Trophoblast cell (in vitro differentiated cells and primary cell): ENCODE data around the gene FAM131C.
A peak's percentile ranks its signal among the peaks of the same experiment; 100 is the strongest.

Experiments
- DNase-seq, 2 donors: peaks; one replicate each; pipeline ENCODE4 v3.0.0-alpha.2; 2016
- H2AFZ ChIP-seq: 2 replicates; pipeline ENCODE4 v1.6.1; 2013; ENCODE audit warnings: low read length, moderate library complexity, mild to moderate bottlenecking; ENCODE audit not compliant: insufficient read depth, poor library complexity
- H2AK5ac ChIP-seq: 2 replicates; pipeline ENCODE4 v1.6.1; 2013; ENCODE audit warnings: mild to moderate bottlenecking, low read length
- H2BK120ac ChIP-seq: 2 replicates; pipeline ENCODE4 v1.6.1; 2013; ENCODE audit warnings: low read length, mild to moderate bottlenecking, moderate library complexity; ENCODE audit not compliant: insufficient read depth, poor library complexity
- H2BK12ac ChIP-seq: 2 replicates; pipeline ENCODE4 v1.6.1; 2013; ENCODE audit warnings: mild to moderate bottlenecking, low read length, moderate library complexity
- H2BK5ac ChIP-seq: 2 replicates; pipeline ENCODE4 v1.6.1; 2013; ENCODE audit warnings: low read length, low read depth, moderate library complexity, mild to moderate bottlenecking; ENCODE audit not compliant: poor library complexity
- H3K14ac ChIP-seq: 2 replicates; pipeline ENCODE4 v1.6.1; 2013; ENCODE audit warnings: mild to moderate bottlenecking, low read length
- H3K18ac ChIP-seq: 2 replicates; pipeline ENCODE4 v1.6.1; 2013; ENCODE audit warnings: mild to moderate bottlenecking, low read length
- H3K23ac ChIP-seq: 2 replicates; pipeline ENCODE4 v1.6.1; 2013; ENCODE audit warnings: low read length
- H3K27ac ChIP-seq: 2 replicates; pipeline ENCODE4 v1.5.1; 2013; ENCODE audit warnings: low read depth, mild to moderate bottlenecking, inconsistent platforms, low read length, moderate library complexity
- H3K27me3 ChIP-seq: 2 replicates; pipeline ENCODE4 v1.6.1; 2013; ENCODE audit warnings: inconsistent platforms, mild to moderate bottlenecking, low read length, moderate library complexity; ENCODE audit not compliant: insufficient read depth
- H3K36me3 ChIP-seq, 2 experiments: 1 replicate in 1 of 2; 2 replicates in 1 of 2; pipeline ENCODE4 v1.6.1; 2013; ENCODE audit warnings: low read length in 2 of 2, mild to moderate bottlenecking in 2 of 2, moderate library complexity in 1 of 2; ENCODE audit not compliant: insufficient read depth in 2 of 2, control insufficient read depth in 1 of 2
- H3K4ac ChIP-seq: 2 replicates; pipeline ENCODE4 v1.6.1; 2013; ENCODE audit warnings: low read depth, mild to moderate bottlenecking, low read length, moderate library complexity
- H3K4me1 ChIP-seq, 2 experiments: 1 replicate in 1 of 2; 2 replicates in 1 of 2; pipeline ENCODE4 v1.6.1; 2013; ENCODE audit warnings: low read length in 2 of 2, mild to moderate bottlenecking in 2 of 2, moderate library complexity in 1 of 2; ENCODE audit not compliant: insufficient read depth in 2 of 2, control insufficient read depth in 1 of 2
- H3K4me2 ChIP-seq: 2 replicates; pipeline ENCODE4 v1.6.1; 2013; ENCODE audit warnings: inconsistent platforms, mild to moderate bottlenecking, low read length, moderate library complexity
- H3K4me3 ChIP-seq: 2 replicates; pipeline ENCODE4 v1.5.1; 2013; ENCODE audit warnings: mild to moderate bottlenecking, low read depth, low read length, inconsistent platforms
- H3K79me1 ChIP-seq: one replicate; pipeline ENCODE4 v1.6.1; 2013; ENCODE audit warnings: low read length
- H3K79me2 ChIP-seq: 2 replicates; pipeline ENCODE4 v1.6.1; 2013; ENCODE audit warnings: low read length, mild to moderate bottlenecking; ENCODE audit not compliant: control insufficient read depth, insufficient read depth, poor library complexity
- H3K9ac ChIP-seq: 2 replicates; pipeline ENCODE4 v1.6.1; 2013; ENCODE audit warnings: mild to moderate bottlenecking, low read length
- H3K9me3 ChIP-seq: 2 replicates; pipeline ENCODE4 v1.6.1; 2013; ENCODE audit warnings: low read depth, mild to moderate bottlenecking, control low read depth, inconsistent platforms, low read length; ENCODE audit not compliant: insufficient read depth
- H4K12ac ChIP-seq: 2 replicates; pipeline ENCODE4 v1.6.1; 2013; ENCODE audit warnings: low read depth, mild to moderate bottlenecking, low read length, moderate library complexity
- H4K8ac ChIP-seq: 2 replicates; pipeline ENCODE4 v1.6.1; 2013; ENCODE audit warnings: low read depth, mild to moderate bottlenecking, low read length, moderate library complexity
- H4K91ac ChIP-seq: one replicate; pipeline ENCODE4 v1.6.1; 2013; ENCODE audit warnings: low read depth, mild to moderate bottlenecking, low read length, moderate library complexity
- WGBS: extraction: QIAGEN DNeasy Blood & Tissue Kit; methylation state at CpG from one replicate; pipeline ENCODE4 v1.1.7; 2013; ENCODE audit warnings: missing lambda C conversion rate; ENCODE audit not compliant: insufficient read length, insufficient coverage; ENCODE audit errors: extremely low coverage; 5-methylcytosine and 5-hydroxymethylcytosine counted together

Gene FAM131C

GRCh38 chr1:16094453-16095158 is 21.2 kb upstream of the FAM131C start:
- no peak overlapping the region for H2BK120ac ChIP-seq
- H2BK5ac ChIP-seq = no peak overlapping the region
- H2AK5ac ChIP-seq = peak overlapping the region; percentile 84
- H4K12ac ChIP-seq = no peak overlapping the region
- no peaks in the 10 kb centered on the region for H3K36me3 ChIP-seq
- WGBS = no CpG with 5 or more reads among the region's 21 CpGs
- H3K4ac ChIP-seq = no peak overlapping the region
- DNase-seq = peak in 1 of 2 donors; percentile 10
- no peak overlapping the region for H3K27ac ChIP-seq
- no peak overlapping the region for H4K91ac ChIP-seq
- no peak overlapping the region for H3K23ac ChIP-seq
- H4K8ac ChIP-seq = no peak overlapping the region
- no peak overlapping the region for H3K18ac ChIP-seq
- H3K14ac ChIP-seq = no peak overlapping the region
- no peak overlapping the region for H3K4me2 ChIP-seq
- no peak overlapping the region for H2BK12ac ChIP-seq
- peak overlapping the region; percentile 5 for H3K4me3 ChIP-seq
- H3K79me1 ChIP-seq = no peaks in the 10 kb centered on the region
- peaks cover 2% of the 10 kb centered on the region for H3K79me2 ChIP-seq
- H3K9me3 ChIP-seq = peaks cover 3% of the 10 kb centered on the region
- H2AFZ ChIP-seq = no peak overlapping the region
- H3K27me3 ChIP-seq = no peaks in the 10 kb centered on the region
- peaks cover 0 to 6% of the 10 kb centered on the region in 2 experiments for H3K4me1 ChIP-seq
- H3K9ac ChIP-seq = no peak overlapping the region

- Histone ChIP-seq H3K23ac (no peak overlapping the region), H3K27ac (no peak overlapping the region), H2BK120ac (no peak overlapping the region), H4K8ac (no peak overlapping the region), H4K91ac (no peak overlapping the region), H3K4me3 (no peak overlapping the region), H4K12ac (no peak overlapping the region), H2AFZ (no peak overlapping the region), H3K4ac (no peak overlapping the region), H2BK5ac (no peak overlapping the region), H3K4me1 (peaks cover 4 to 7% of the 10 kb centered on the region in 2 experiments), H3K27me3 (no peaks in the 10 kb centered on the region), H3K79me1 (no peaks in the 10 kb centered on the region), H3K9ac (no peak overlapping the region), H3K4me2 (no peak overlapping the region), H3K36me3 (no peaks in the 10 kb centered on the region), H3K14ac (no peak overlapping the region), H2BK12ac (no peak overlapping the region), H2AK5ac (no peak overlapping the region), H3K9me3 (peaks cover 4% of the 10 kb centered on the region), H3K18ac (no peak overlapping the region), H3K79me2 (no peaks in the 10 kb centered on the region)
- no CpG with 5 or more reads among the region's 9 CpGs for WGBS
- peak; percentile 90 to 91 for DNase-seq
These were observed 20.2 kb upstream of the FAM131C start for GRCh38 chr1:16093611-16094010.

GRCh38 chr1:16092923-16093511 is 19.6 kb upstream of the FAM131C start:
- DNase-seq = peak in 1 of 2 donors; percentile 10
- Histone ChIP-seq H2BK120ac (no peak overlapping the region), H2BK12ac (no peak overlapping the region), H3K27ac (no peak overlapping the region), H3K4me2 (no peak overlapping the region), H3K18ac (no peak overlapping the region), H3K79me2 (no peaks in the 10 kb centered on the region), H2AFZ (no peak overlapping the region), H3K27me3 (no peaks in the 10 kb centered on the region), H3K23ac (no peak overlapping the region), H3K9me3 (peaks cover 5% of the 10 kb centered on the region), H3K14ac (no peak overlapping the region), H4K12ac (no peak overlapping the region), H3K9ac (no peak overlapping the region), H2BK5ac (no peak overlapping the region), H3K4me3 (no peak overlapping the region), H3K4me1 (peaks cover 5 to 11% of the 10 kb centered on the region in 2 experiments), H4K91ac (no peak overlapping the region), H3K36me3 (no peaks in the 10 kb centered on the region), H3K4ac (no peak overlapping the region), H3K79me1 (no peaks in the 10 kb centered on the region), H2AK5ac (no peak overlapping the region), H4K8ac (no peak overlapping the region)
- no CpG with 5 or more reads among the region's 9 CpGs for WGBS

GRCh38 chr1:16092097-16092922 is 18.9 kb upstream of the FAM131C start:
- H4K12ac ChIP-seq = no peak overlapping the region
- H4K8ac ChIP-seq = no peak overlapping the region
- DNase-seq = no peak
- no peak overlapping the region for H3K4me2 ChIP-seq
- H2AFZ ChIP-seq = no peak overlapping the region
- no peaks in the 10 kb centered on the region for H3K79me2 ChIP-seq
- no peak overlapping the region for H3K18ac ChIP-seq
- H3K36me3 ChIP-seq = no peaks in the 10 kb centered on the region
- peaks cover 5% of the 10 kb centered on the region for H3K9me3 ChIP-seq
- H2BK5ac ChIP-seq = no peak overlapping the region
- H2BK12ac ChIP-seq = no peak overlapping the region
- H3K79me1 ChIP-seq = no peaks in the 10 kb centered on the region
- no peak overlapping the region for H3K14ac ChIP-seq
- H2AK5ac ChIP-seq = no peak overlapping the region
- no peak overlapping the region for H2BK120ac ChIP-seq
- H3K4me1 ChIP-seq = peaks cover 5 to 11% of the 10 kb centered on the region in 2 experiments
- H3K27me3 ChIP-seq = no peaks in the 10 kb centered on the region
- H3K27ac ChIP-seq = no peak overlapping the region
- H3K4me3 ChIP-seq = no peak overlapping the region
- no peak overlapping the region for H4K91ac ChIP-seq
- no peak overlapping the region for H3K4ac ChIP-seq
- no CpG with 5 or more reads among the region's 18 CpGs for WGBS
- no peak overlapping the region for H3K9ac ChIP-seq
- H3K23ac ChIP-seq = no peak overlapping the region
